ENCODE measurements around the gene ZNF782. TPM values are rescaled to one million over a fixed set of nuclear protein-coding genes. Genes with fewer than 3 reads are reported as not detected.

Gene ZNF782
- polyA plus RNA-seq, 1 donor from 2014 or later: 1.8 TPM

DNA sequence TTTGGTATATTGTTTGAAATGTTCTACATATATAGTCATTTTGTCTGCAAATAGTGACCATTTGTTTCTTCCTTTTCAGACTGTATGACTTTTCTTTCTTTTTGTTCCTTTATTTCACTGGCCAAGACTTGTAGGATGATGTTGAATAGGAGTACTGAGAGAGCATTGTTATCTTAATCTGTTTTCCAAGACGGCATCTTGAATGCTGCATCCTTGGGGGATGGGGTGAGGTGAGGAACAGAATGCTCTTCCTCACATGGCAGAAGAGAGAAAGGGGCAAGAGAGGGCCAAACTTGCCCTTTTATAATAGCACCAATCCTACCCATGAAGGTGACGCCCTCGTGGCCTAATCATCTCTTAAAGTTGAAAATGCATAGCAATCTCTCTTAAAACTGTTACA lies 72.8 kb downstream of the ZNF782 start:
- Mint-ChIP-seq H3K36me3 (peaks cover 10% of the 10 kb centered on the region), H3K4me1 (peaks cover 15 to 22% (median 17%) of the 10 kb centered on the region in 3 donors), H3K27ac (peak overlapping the region in 1 of 3 donors; percentile 3), H3K9me3 (peaks cover 0 to 21% (median 0%) of the 10 kb centered on the region in 3 donors), H3K4me3 (peak overlapping the region in 1 of 4 donors; percentile 19), H3K27me3 (no peaks in the 10 kb centered on the region)

DNA sequence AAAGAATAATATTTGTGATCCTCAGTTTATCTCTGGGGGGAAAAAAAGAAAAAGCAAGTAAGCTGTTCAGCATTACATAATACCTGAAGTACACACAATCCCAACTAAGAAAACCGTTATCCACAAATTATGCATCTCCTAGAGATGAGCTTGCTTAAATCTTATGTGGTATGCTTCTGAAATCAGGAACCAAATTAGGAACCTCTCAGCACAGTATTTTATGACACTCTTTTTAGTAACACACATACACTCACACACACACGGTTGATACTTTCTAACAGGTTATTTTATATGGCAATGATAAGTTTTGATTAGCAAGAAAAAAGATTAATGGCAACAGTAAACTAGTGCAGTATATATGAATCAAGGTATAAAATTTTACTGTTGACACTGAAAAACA lies 75.2 kb downstream of the ZNF782 start:
- H3K4me1 Mint-ChIP-seq: peaks cover 20 to 28% (median 22%) of the 10 kb centered on the region in 3 donors
- H3K27ac Mint-ChIP-seq: peak overlapping the region in 2 of 3 donors; percentile 21 to 22
- peak overlapping the region; percentile 96 to 100 (median 100) for H3K4me3 Mint-ChIP-seq
- H3K27me3 Mint-ChIP-seq: no peaks in the 10 kb centered on the region
- peaks cover 17% of the 10 kb centered on the region for H3K36me3 Mint-ChIP-seq
- peaks cover 0 to 18% (median 0%) of the 10 kb centered on the region in 3 donors for H3K9me3 Mint-ChIP-seq

DNA sequence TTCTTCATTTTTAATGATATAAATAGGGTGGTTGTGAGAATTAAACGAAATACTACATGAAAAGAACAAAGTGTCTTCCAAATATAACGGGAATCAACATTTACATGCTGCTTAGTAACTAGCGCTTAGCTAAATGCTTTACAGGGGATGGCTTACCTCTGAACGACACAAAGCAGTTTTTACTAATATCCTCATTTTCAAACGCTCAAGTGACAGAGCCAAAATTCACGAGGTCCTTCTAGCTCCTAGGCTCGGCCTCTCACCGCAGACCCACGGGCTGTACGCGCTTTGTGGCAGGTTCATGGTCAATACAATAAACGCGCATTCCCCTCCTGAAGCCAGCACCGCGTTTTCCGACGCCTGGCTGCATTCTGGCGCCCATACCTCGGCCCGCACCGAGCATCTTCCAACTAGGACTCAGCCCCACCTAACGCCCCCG lies 76.9 kb downstream of the ZNF782 start:
- peak overlapping the region; percentile 96 to 100 (median 100) for H3K4me3 Mint-ChIP-seq
- peaks cover 20 to 34% (median 29%) of the 10 kb centered on the region in 3 donors for H3K4me1 Mint-ChIP-seq
- peaks cover 0 to 11% (median 2%) of the 10 kb centered on the region in 3 donors for H3K9me3 Mint-ChIP-seq
- H3K27ac Mint-ChIP-seq: peak overlapping the region; percentile 85 to 94 (median 93)
- no peaks in the 10 kb centered on the region for H3K27me3 Mint-ChIP-seq
- peaks cover 22% of the 10 kb centered on the region for H3K36me3 Mint-ChIP-seq

DNA sequence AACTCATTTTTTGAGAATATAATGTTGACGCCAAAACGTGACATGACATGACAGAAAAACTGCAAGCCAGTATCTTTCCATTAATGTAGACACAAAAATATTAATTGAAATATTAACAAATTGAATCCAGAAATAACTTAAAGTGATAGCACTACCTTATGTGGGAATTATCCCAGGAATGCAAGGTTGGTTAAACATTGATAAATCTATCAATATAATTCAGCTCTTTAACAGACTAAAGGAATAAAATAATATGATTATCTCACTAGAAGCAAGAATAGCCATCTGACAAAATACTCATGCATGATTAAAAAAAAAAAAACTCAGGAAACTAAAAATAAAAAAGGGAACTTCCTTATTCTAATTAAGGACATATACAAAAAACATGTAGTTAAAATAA lies 83.2 kb downstream of the ZNF782 start:
- no peaks in the 10 kb centered on the region for H3K27me3 Mint-ChIP-seq
- H3K36me3 Mint-ChIP-seq: peaks cover 58% of the 10 kb centered on the region
- peaks cover 4 to 20% (median 15%) of the 10 kb centered on the region in 3 donors for H3K4me1 Mint-ChIP-seq
- peak overlapping the region in 1 of 4 donors; percentile 68 for H3K4me3 Mint-ChIP-seq
- H3K27ac Mint-ChIP-seq: no peak overlapping the region
- H3K9me3 Mint-ChIP-seq: peaks cover 15 to 39% (median 26%) of the 10 kb centered on the region in 3 donors

DNA sequence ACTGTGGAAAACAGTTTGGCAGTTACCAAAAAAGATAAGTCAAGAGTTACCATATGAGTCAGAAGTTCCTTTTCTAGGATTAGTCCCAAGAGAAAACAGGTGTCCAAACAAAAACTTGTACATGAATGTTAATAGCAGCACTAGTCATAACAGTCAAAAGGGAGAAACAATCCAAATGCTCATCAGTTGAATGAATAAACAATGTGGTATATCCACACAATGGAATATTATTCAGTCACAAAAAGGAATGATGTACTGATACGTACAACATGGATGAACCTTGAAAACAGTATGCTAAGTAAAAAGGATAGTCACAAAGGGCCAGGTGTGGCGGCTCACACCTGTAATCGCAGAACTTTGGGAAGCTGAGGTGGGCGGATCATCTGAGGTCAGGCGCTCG lies 84.3 kb downstream of the ZNF782 start:
- Mint-ChIP-seq H3K27ac (no peak overlapping the region), H3K36me3 (peaks cover 63% of the 10 kb centered on the region), H3K27me3 (no peaks in the 10 kb centered on the region), H3K9me3 (peaks cover 20 to 44% (median 32%) of the 10 kb centered on the region in 3 donors), H3K4me3 (no peak overlapping the region), H3K4me1 (peaks cover 3 to 20% (median 15%) of the 10 kb centered on the region in 3 donors)

Other genes starting within 250 kb of the ZNF782 start
- 8.3 TPM for gene CDC14B, start 234.7 kb downstream of the ZNF782 start, polyA plus RNA-seq
- gene PRXL2C, start 199.2 kb downstream of the ZNF782 start, polyA plus RNA-seq: 9.6 TPM
- 5.4 TPM for gene ZNF510, start 76.4 kb downstream of the ZNF782 start, polyA plus RNA-seq
- 0.19 TPM for gene NUTM2G, start 74.3 kb upstream of the ZNF782 start, polyA plus RNA-seq
- not detected for gene CTSV, start 184.6 kb upstream of the ZNF782 start, polyA plus RNA-seq

Data from IgD-negative memory B cell (primary cell).